ENCODE measurements around the gene CES2.

GRCh38 chr16:66921729-66922450, 13.4 kb upstream of the CES2 start:
- TF ChIP-seq CTCF (IDR thresholded peaks at IDR 0.05; ENCODE audit: insufficient read depth, low read length, poor library complexity, severe bottlenecking) = no peak
- no peak for TF ChIP-seq EZH2phosphoT487 (conservative IDR thresholded peaks at IDR 0.05; ENCODE audit: low read length)
